ENCODE measurements around the gene GNPNAT1.
"Not testable (repeated sequence)": the region's sequence is repeated elsewhere in the genome, so short reads cannot be mapped to it uniquely, and the experiment has no call there.

Gene GNPNAT1

GRCh38 chr14:52790011-52790755 is 1.2 kb downstream of the GNPNAT1 start:
- DNase-seq (ENCODE audit: low spot score) = no peak

GRCh38 chr14:52789118-52789517 is 2.3 kb downstream of the GNPNAT1 start:
- no peak for DNase-seq (ENCODE audit: low spot score)

GRCh38 chr14:52786887-52787286 is 4.5 kb downstream of the GNPNAT1 start:
- no peak for DNase-seq (ENCODE audit: low spot score)

GRCh38 chr14:52783206-52783605 is 8.2 kb downstream of the GNPNAT1 start:
- DNase-seq (ENCODE audit: low spot score) = no peak

GRCh38 chr14:52781629-52782028 is 9.8 kb downstream of the GNPNAT1 start:
- no peak for DNase-seq (ENCODE audit: low spot score)

GRCh38 chr14:52780893-52781292 is 10.5 kb downstream of the GNPNAT1 start:
- DNase-seq (ENCODE audit: low spot score) = no peak

- no peak for DNase-seq (ENCODE audit: low spot score)
Measured at GRCh38 chr14:52778702-52779101, 12.7 kb downstream of the GNPNAT1 start.

- no peak for DNase-seq (ENCODE audit: low spot score)
Measured at GRCh38 chr14:52776816-52777215, 14.6 kb downstream of the GNPNAT1 start.

GRCh38 chr14:52769887-52770286 is 21.5 kb downstream of the GNPNAT1 start:
- DNase-seq (ENCODE audit: low spot score) = no peak

GRCh38 chr14:52767058-52767833 is 24.2 kb downstream of the GNPNAT1 start:
- DNase-seq (ENCODE audit: low spot score) = no peak

- DNase-seq (ENCODE audit: low spot score) = not testable (repeated sequence)
Measured at GRCh38 chr14:52762923-52763322, 28.5 kb downstream of the GNPNAT1 start.

- DNase-seq (ENCODE audit: low spot score) = no peak
Measured at GRCh38 chr14:52759145-52759544, 32.3 kb downstream of the GNPNAT1 start.

- DNase-seq (ENCODE audit: low spot score) = no peak
Measured at GRCh38 chr14:52755607-52756316, 35.6 kb downstream of the GNPNAT1 start.

GRCh38 chr14:52748647-52749292 is 42.6 kb downstream of the GNPNAT1 start:
- no peak for DNase-seq (ENCODE audit: low spot score)

GRCh38 chr14:52741865-52742264 is 49.5 kb downstream of the GNPNAT1 start:
- peak; percentile 15 for DNase-seq (ENCODE audit: low spot score)

GRCh38 chr14:52740751-52741150 is 50.7 kb downstream of the GNPNAT1 start:
- DNase-seq (ENCODE audit: low spot score) = no peak

GRCh38 chr14:52738409-52738808 is 53.0 kb downstream of the GNPNAT1 start:
- DNase-seq (ENCODE audit: low spot score) = no peak

- no peak for DNase-seq (ENCODE audit: low spot score)
Measured at GRCh38 chr14:52735921-52736489, 55.4 kb downstream of the GNPNAT1 start.

- no peak for DNase-seq (ENCODE audit: low spot score)
Measured at GRCh38 chr14:52733824-52734223, 57.6 kb downstream of the GNPNAT1 start.

- DNase-seq (ENCODE audit: low spot score) = no peak
Measured at GRCh38 chr14:52730709-52731111, 60.7 kb downstream of the GNPNAT1 start.

- peak; percentile 93 for DNase-seq (ENCODE audit: low spot score)
Measured at GRCh38 chr14:52729925-52730708, 61.3 kb downstream of the GNPNAT1 start, which contains the start of gene STYX. Gene STYX (plus strand): TSS chr14:52730166. CDS start chr14:52730475, 309 bp downstream.
